ENCODE data around the gene TMX1. TPM values are rescaled to one million over a fixed set of nuclear protein-coding genes. Genes with fewer than 3 reads are reported as not detected.

Gene TMX1
- total RNA-seq, 1 donor from 2014 or later, result 31.1 TPM

DNA sequence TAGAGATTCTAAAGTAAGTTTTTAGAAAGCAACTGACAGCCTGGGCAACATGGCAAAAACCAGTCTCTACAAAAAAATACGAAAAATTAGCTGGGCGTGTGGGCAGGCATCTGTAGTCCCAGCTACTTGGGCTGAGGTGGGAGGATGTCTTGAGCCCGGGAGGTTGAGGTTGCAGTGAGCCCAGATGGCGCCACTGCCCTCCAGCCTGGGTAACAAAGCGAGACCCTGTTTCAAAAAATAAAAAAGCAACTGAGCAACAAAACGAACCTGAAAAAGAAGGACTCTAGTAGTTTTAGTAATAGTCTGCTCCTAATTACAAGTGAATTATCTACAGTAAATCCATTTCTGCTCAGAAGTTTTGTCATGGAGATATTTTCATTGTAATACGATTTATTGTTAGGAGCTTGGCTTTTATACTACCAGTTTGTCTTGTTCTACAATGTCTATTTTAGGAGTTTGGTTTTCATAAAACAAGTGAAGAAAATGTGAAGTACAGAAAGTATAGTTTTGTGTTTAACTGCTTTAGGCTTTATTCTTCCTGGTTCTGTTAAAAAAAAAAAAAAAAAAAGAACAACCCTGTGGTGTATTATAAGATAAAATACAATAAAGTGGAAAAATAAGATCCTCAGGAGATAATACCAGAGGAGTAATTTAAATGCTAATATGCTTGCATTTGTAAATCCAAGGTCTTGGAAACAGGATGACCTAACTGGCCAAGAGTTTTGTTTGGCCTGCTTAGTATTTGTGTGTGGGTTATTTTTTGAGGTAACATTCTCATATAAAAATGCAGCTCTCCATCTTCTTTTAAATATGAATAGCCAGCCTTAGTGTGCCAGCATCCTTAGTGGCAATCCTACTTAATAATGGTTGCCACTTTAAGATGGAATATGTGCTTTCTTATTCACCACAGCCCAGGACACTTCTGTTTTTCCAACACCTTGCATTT lies 2.8 kb downstream of the TMX1 start:
- no peak for DNase-seq (ENCODE audit: low spot score)

DNA sequence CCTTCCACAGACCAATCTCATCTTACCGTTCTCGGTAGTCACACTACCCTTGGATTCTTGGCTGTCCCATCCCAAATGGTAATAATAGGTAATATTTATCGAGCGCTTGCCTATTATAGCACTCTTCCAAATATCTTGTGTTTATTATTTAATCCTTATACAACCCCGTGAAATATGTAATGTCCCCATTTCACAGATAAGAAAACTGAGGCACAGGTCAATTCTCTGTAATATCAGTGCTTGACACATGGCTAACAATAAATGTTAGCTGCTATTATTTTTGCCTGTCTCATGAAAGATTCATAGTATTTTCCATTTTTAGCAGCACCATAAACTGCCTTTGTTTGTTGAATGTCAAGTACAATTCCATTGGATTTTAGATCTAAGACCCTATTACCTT lies 4.5 kb downstream of the TMX1 start:
- no peak for DNase-seq (ENCODE audit: low spot score)

DNA sequence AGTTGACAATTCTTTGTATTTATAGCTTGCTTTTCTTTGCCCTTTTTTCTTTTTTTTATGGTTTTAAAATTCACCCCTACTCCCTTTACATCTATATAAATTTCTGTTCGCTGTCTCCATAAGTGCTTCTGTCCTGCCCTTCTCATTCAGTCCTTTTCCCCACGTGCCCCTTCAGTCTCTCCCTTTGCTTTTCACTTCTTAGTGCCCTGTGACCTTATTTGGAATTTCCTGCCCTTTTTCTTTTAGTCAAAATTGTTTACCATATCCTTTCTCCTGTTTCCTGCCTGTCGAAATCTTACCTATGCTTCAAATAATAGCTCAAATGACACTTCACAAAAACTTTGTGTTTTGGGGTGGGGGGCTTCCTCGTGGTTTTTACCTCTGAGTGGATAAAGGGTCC lies 6.0 kb downstream of the TMX1 start:
- DNase-seq (ENCODE audit: low spot score), result no peak

DNA sequence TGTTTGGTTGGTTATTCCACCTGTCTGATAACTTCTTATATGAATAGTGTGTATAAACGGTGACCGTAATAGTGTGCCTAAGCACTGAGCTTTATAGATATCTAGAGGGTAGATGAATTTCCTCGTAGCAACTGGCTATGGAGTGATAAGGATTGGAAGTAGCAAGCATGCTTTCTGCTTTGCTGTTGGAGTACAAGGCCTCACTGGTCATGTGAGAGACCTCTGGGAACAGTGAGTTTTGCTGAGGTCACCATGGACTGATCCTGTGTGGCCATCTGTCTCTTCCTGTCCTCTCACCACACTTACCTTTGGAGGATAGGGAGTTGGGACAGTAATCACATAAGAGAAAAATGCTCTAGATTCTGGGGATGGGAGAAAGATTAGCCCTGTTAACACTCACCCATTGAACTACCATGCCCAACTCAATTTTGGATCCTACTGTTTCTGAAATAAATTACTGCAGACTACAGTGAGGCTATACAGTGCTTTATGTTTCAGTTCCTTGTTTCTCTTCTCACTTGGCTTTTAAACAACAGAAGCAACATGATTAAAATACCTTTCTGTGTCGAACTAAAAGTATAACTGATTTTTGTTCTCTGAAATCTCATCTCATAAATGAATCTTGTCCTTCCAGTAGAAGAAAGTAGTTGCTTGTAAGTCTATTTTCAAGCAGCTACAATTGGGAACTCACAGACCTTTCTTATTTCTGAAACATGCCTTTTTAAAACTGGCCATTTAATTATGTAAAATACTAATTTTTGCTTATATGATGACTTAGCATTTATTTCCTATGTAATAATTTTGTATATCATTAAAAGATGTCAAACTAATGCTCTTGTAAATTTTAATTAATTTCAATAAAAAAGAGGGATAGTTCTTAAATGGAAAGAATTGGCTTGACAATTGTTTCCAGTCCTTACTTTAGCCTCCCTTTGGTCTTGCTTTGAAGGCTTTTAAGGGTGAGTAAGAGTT lies 8.3 kb downstream of the TMX1 start:
- DNase-seq (ENCODE audit: low spot score), result no peak

DNA sequence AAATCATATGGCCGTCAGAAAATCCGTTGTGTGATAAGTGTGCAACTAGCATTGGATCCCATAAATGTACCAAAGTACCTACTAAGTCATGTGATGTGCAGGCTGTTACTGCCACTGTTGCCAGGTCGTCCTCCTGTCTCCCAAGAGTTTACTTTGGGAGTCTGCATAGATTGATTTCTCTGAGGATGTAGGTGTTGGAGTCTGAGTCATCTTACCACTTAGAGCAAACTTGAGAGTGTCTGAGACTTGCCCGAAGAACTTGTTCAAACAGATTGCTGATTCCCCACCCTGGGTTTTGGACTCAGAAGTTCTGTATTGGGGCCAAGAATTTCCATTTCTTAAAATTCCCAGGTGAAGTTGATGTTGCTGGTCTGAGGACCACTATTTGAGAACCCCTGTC lies 11.4 kb downstream of the TMX1 start:
- no peak for DNase-seq (ENCODE audit: low spot score)

DNA sequence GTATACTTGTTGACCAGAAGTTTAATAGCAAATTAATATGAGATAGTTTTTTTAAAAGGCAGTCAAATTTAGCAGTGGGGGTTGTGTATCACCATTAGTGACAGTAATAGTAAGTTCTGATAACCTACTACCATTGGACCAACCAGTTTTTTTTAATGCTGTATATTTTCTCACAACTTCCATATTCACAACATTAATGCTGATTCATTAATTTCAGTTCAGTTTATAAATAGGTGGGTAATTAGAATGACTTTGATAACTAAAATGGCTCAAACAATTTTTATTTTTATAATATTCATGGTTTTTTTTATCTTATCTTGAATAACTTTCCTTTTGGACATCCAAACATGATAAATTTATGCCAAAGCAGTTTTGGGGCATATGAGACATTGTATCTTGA lies 13.8 kb downstream of the TMX1 start:
- no peak for DNase-seq (ENCODE audit: low spot score)

DNA sequence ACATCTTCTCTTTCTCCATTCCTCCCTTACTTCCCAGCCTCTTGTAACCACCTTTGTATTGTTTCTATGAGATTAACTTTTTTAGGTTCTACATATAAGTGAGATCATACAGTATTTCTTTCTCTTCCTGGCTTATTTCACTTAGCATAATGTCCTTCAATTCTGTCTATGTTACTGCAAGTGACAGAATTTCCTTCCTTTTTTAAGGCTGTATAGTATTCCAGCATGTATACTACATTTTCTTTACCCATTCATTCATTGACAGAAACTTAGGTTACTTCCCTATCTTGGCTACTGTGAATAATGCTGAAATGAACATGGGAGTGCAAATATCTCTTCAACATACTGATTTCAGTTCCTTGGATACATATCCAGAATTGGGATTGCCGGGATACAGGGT lies 18.2 kb downstream of the TMX1 start:
- DNase-seq (ENCODE audit: low spot score), result no peak

DNA sequence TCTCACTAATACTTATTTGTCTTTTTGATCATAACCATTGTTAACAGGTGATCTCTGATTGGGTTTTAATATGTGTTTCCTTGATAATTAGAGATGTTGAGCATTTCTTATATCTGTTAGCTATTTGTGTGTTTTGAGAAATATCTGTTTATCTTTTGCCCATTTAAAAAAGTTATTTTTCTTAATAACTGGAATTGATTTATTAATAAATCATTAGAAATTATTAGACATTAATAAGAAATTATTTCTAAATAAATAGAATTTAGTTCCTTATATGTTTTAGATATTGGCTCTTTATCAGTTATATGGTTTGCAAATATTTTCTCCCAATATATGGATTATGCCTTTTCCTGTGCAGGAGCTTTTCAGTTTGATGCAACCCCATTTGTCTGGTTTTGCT lies 18.7 kb downstream of the TMX1 start:
- no peak for DNase-seq (ENCODE audit: low spot score)

DNA sequence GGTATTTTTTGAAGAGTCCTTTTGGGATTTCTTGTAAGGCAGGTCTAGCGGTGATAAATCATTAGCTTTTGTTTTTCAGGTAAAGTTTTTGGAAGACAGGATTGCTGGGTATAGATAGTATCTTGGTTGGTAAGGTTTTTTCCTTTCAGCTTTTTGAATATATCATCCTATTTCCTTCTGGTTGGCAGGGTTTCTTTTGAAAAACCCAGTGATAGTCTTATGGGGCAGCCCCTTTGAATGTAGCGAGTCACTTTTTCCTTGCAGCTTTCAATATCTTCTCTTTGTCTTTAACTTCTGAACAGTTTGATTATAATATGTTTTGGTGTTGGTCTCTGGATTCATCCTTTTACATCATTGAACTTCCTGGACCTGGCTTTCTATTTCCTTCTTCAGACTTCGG lies 20.2 kb downstream of the TMX1 start:
- no peak for DNase-seq (ENCODE audit: low spot score)

DNA sequence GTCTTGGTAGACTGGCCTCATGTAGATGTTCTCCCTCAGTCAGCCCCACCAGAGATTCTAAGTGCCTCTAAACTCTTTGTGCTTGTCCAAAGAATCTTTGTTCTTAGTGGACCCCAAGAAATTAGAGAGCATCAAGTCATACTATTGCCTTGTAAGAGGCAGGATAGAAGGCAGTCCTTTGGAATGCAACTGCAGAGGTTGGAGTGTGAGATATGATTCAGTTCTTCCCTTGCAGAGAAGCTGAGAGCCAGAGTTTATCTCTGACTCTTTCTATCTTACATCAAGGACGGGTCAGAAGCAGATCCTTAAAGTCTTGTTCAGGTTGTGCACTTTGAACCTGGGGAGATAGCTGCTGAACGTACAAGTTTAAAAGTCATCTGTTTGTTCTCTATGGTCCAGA lies 21.1 kb downstream of the TMX1 start:
- DNase-seq (ENCODE audit: low spot score), result no peak

DNA sequence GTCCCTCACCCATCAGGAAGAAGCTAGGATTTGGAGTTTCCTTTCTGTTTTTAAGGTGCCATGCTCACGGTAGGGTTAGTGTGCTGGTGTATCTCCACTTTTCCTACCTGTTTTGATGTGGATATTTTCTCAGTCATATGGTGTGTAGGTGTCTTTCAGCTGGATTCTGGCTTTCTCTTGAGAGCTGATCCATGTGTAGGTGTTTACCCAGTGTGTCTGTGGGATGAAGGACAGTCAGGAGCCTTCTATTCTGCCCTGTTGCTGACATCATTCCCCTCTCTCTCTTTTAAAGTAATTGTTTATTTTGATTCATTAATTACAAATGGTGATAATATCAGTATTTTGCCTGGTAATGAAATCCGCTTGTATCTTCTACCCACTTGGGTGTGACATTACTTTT lies 22.8 kb downstream of the TMX1 start:
- no peak for DNase-seq (ENCODE audit: low spot score)

DNA sequence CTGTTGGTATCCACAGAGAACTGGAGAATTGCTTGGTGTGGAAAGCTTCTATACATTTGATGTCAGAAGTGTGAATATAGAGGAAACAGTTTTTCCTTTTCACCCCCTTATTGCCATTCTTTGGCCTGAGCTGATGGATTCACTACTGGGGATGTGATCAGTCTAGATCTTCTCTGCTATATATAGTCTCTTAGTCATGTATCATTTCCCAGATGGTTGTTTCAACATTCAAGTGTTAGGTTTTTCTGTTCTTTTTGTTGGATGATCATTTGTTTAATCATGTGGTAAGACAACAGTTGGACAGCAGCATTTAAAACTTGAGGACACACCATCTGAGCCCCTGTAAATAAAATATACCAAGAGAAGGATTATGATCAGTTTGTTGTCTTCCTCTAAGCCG lies 29.6 kb downstream of the TMX1 start:
- DNase-seq (ENCODE audit: low spot score), result no peak

DNA sequence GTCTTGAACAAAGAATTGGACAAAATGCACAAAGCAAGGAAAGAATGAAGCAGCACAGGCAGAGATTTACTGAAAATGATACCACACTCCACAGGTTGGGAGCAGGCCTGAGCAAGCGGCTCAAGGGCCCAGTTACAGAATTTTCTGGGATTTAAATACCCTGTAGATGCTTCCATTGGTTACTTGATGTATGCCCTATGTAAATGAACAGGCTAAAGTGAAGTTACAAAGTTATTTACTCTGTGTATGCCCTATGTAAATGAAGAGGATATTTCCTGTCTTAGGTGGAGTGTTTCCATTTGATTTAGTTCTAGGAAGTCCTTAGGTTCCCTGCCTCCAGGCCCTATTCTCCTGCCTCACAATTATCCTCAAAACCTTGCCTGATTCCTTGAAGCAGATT lies 36.6 kb downstream of the TMX1 start:
- DNase-seq (ENCODE audit: low spot score), result no peak

DNA sequence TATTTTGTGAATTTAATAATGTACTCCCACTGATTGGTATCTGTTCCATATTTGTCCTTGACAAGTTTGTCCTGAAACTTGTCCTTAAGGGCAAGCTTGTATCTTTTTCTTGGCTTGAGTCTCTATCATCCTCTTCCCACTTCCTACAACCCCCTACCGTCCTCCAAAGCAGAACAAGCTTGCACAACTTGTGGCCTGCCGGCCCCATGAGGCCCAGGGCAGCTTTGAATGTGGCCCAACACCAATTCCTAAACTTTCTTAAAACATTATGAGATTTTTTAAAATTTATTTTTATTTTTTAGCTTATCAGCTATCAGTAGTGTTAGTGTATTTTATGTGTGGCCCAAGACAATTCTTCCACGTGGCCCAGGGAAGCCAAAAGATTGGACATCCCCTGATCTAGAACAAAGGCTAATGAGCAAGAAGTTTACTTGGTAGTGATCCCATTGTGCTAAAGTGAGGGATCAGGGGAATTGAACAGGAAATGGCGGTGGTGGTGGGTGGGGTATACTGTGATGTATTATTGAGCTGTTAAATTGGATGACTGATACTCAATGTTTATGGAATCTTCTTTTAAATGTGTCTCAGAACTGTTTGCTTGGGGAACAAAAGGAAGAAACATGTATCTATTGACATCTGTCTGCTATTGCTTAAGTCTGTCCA lies 37.8 kb downstream of the TMX1 start:
- DNase-seq (ENCODE audit: low spot score), result no peak

DNA sequence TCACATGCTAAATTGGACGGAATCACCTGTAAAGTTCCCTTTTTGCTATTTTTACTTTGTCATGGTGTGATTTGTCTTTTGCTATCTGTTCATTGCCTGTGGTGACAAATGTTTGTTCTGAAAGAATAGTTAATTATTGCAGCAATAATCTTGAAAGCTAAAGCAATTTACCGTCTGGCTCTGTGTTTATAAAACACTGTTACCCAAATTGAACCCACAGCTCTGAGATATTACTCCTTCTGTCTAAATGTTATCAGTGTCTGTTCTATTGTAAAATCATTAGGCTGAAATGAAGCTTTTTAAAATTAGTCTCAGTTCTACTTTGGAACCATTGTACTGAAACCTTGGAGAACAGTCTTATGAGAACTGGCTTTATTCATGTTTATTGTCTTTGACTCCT lies 42.5 kb downstream of the TMX1 start:
- no peak for DNase-seq (ENCODE audit: low spot score)

DNA sequence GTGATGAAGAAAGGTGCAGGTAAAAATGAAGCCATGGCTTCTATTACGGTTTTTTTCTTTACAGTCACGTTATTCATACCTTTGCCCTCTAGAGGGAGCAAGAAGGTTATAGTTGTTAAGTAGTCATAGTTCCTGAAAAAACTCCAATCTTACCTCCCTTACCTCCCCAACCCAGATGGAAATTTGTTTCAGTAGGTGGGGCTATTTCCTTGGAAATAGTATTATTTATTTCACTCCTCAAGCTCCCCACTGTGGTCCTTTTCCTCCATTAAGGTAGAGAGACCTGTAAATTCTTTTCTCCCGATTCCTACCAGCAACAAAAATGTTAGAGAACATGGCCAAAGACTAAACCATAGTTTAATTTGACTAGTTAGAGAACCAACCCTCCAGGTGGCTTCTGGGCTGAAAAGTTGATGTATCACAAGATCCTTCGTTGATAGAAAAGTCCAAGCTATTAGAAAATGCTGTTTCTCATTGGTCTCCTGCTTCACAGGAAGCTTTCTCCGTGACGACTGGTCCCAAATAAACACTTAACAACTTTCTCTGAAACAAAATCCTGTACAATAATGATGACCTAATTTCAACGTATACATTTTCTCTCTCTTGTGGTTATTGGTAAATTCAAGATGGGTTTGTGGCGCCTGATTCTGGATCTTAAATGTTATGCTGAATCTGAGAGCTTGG lies 43.5 kb downstream of the TMX1 start:
- no peak for DNase-seq (ENCODE audit: low spot score)

DNA sequence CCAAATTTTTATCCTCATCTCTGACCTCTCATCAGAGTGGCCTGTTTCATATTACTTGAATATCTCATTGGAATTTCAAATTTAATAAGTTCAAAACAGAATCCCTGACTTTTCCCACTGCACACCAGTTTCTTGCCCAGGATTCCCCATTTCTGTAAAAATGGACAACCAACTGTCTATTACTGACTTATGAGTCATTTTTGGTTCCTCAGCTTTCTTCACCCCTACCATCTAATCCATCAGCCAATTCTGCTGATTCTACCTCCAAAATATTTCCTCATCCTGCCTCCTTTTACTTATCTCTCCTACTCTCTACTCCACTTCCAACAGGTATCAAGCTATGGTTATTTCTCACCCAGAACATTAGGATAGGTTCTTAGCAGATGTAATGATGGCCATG lies 44.2 kb downstream of the TMX1 start:
- DNase-seq (ENCODE audit: low spot score), result no peak

DNA sequence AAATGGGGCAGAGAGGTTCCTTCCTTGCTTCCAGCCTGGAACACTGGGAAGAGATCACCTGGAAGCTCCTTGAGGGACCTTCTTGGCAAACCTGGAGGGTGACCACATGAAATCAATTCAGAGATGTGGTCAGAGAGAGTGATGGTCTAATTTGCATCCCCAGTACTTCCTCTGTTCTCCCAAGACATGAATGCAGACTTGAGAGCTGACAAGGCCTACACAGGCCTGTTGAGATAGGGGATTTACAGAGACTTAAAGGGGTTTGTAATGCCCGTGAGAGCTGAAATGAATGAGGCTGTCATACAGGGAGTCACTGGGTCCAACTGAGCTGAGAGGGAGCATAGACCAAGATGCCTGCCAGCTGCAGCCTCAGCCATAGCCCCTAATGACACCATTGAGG lies 45.1 kb downstream of the TMX1 start:
- DNase-seq (ENCODE audit: low spot score), result no peak

DNA sequence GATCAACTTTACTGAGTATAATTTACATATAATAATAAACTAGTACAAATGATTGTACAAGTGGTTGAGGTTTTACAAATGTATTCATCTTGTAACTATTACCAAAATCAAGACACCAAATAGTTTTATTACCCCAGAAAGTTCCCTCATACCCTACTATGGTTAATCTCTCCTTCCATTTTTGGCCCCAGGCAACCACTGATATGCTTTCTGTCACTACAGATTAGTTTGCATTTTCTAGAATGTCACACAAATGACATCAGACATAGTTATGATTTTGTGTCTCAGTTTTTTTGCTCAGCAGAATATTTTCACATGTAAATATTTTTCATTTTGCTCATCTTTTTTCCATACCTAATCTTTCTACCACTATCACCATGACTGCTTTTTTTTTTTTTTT lies 49.1 kb downstream of the TMX1 start:
- no peak for DNase-seq (ENCODE audit: low spot score)

DNA sequence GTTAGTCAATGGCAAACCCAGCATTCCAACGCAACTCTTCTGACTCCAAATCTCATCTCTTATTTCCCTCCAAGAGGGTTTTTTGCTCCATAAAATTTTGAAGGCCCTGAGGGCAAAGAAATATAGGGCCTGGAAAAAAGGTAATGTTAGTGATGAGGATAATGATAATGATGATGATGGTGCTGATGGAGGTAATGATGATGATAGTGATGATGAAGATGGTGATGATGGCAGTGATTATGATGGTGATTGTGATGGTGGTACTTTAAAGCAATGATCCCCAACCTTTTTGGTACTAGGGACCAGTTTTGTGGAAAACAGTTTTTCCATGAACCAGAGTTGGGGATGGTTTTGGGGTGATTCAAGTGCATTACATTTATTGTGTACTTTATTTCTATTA lies 50.1 kb downstream of the TMX1 start:
- no peak for DNase-seq (ENCODE audit: low spot score)

DNA sequence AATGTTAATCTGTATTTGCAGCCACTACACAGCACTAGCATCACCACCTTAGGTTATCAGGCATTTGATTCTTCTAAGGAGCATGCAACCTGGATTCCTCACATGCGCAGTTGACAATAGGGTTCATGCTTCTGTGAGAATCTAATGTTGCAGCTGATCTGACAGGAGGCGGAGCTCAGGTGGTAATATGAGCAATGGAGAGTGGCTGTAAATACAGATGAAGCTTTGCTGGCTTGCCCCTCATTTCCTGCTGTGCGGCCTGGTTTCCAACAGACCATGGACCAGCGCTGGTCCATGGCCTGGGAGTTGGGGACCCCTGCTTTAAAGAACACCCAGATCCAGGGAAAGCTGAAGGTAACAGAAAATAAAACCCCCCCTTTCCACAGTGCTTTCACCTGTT lies 51.0 kb downstream of the TMX1 start:
- no peak for DNase-seq (ENCODE audit: low spot score)
